ENCODE data around the gene SC5D.

Gene SC5D, protein sequence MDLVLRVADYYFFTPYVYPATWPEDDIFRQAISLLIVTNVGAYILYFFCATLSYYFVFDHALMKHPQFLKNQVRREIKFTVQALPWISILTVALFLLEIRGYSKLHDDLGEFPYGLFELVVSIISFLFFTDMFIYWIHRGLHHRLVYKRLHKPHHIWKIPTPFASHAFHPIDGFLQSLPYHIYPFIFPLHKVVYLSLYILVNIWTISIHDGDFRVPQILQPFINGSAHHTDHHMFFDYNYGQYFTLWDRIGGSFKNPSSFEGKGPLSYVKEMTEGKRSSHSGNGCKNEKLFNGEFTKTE

DNA sequence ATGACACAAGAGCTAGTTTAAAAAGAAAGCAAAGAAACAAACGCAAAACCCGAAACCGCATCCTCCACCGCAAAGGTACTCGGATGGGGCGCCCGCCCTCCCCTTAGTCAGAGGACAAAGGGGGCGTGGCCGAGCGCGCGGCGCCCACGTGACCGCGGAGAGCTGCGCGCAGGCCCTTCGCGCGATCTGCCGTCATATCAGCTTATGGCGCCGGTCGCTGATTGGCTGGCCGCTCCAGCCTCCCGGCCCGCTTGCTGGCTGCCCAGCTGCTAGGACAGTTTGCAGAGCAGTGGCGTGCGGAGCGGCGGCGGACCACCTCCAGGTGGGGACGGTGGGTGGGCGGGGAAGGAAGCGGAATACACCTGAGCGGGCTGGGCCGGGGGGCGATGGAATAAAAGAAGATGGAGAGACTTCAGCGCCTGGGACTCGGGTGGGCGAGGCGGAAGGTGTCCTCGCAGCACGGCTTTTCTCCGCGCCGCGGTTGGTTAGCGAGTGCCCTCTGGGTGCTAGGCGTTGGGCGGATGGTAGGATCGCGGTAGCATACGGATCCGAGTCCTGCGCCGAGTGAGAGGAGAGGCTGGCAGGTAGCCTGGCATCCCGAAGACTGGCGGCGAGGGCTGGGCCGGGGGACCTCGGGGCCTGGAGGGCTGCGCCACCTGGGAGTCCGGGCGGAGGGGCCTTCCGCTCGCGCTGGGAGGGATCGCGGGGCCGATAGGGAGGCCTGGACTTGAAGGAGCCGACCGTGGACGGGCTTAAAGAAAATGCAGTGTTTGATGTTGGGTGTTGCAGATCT lies at the start of gene SC5D:
SC5D (plus strand) TSS at position 277 of the 793 bp plus-strand sequence. CDS start 10,605 bp downstream, outside the sequence.
- peak; percentile 78 for DNase-seq (ENCODE audit: low read depth, low spot score)
- H3K27ac ChIP-seq, result peak within 1 kb of the TSS; percentile 67

- no peak overlapping the region for H3K27ac ChIP-seq
- DNase-seq (ENCODE audit: low read depth, low spot score), result no peak
Observed at GRCh38 chr11:121244884-121245283, 47.7 kb upstream of the SC5D start.

DNA sequence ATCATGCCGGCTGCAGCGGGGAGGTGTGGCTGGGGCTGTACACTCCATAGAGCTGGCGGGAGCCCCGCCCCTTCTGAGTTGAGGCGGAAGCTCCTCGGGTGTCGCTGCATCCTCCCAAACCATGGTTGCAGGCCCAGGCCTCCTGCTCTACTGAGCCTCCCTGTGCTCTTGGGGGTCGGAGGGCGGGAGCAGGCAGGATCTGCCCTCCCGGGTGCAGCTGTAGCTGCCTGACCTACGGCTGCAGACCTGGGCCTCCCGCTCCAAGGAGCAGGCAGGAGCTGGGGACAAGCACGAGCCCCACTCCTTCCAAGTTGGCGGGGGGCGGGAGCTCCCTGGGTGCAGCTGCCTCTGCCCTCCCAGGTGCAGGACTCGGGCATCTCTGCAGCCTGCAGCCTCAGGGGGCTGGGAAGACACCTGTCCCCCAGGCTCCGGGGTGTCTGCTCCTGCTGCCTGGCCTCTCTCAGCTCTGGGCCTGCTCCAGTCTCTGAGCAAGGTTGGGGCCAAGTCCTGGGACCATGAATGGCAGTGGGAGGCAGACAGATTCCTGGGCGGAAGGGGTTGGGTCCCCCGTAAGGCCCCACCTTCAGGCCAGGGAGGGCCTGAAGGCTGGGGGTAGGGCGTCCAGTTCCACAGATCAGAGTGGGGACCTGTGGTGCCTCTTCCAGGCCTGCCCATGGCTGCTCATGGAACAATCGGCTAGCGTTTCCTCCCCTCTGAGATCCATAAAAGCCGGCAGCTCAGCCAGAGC lies 46.4 kb upstream of the SC5D start:
- DNase-seq (ENCODE audit: low read depth, low spot score), result no peak

DNA sequence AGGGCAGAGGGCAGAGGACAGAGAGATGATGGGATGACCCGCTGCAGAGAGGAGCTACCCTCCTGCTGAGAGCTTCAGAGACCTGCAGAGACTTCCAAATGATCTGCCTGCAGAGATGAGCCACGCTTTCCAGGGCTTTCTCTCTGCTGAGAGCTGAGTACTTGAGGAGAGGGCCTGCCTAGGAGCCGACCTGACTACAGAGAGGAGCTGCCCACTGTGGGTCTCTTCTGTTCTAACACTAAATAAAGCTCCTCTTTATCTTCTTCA lies 45.9 kb upstream of the SC5D start:
- H3K27ac ChIP-seq, result no peak overlapping the region
- DNase-seq (ENCODE audit: low read depth, low spot score), result no peak

More for the DNA sequence above, 46.4 kb upstream of the SC5D start:
- no peak overlapping the region for H3K27ac ChIP-seq

GRCh38 chr11:121248496-121248895 lies 44.1 kb upstream of the SC5D start:
- DNase-seq (ENCODE audit: low read depth, low spot score), result peak; percentile 52
- peak overlapping the region; percentile 56 for H3K27ac ChIP-seq

- peak overlapping the region; percentile 56 for H3K27ac ChIP-seq
- peak; percentile 40 for DNase-seq (ENCODE audit: low read depth, low spot score)
Observed at GRCh38 chr11:121249039-121249663, 43.4 kb upstream of the SC5D start.

GRCh38 chr11:121250843-121251242 lies 41.7 kb upstream of the SC5D start:
- no peak for DNase-seq (ENCODE audit: low read depth, low spot score)
- H3K27ac ChIP-seq, result no peak overlapping the region

GRCh38 chr11:121253951-121254350 lies 38.6 kb upstream of the SC5D start:
- H3K27ac ChIP-seq, result peak overlapping the region; percentile 42
- peak; percentile 86 for DNase-seq (ENCODE audit: low read depth, low spot score)

DNA sequence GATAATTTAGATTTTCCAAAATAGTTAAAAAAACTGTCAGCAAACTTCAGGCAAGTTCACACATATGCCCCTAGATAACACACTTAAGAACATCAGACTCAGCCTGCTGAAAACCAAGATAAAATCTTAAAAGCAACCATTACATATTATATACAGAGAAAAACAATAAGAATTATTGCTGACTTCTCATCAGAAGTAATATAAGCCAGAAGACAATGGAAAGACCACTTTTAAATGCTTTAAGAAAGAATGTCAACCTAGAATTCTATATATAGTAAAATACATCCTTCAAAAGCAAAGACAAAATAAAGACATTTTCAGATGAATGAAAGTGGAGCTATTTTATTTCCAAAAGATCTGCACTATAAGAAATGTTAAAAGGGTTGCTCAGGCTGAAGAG lies 37.8 kb upstream of the SC5D start:
- H3K27ac ChIP-seq, result no peak overlapping the region
- DNase-seq (ENCODE audit: low read depth, low spot score), result no peak

DNA sequence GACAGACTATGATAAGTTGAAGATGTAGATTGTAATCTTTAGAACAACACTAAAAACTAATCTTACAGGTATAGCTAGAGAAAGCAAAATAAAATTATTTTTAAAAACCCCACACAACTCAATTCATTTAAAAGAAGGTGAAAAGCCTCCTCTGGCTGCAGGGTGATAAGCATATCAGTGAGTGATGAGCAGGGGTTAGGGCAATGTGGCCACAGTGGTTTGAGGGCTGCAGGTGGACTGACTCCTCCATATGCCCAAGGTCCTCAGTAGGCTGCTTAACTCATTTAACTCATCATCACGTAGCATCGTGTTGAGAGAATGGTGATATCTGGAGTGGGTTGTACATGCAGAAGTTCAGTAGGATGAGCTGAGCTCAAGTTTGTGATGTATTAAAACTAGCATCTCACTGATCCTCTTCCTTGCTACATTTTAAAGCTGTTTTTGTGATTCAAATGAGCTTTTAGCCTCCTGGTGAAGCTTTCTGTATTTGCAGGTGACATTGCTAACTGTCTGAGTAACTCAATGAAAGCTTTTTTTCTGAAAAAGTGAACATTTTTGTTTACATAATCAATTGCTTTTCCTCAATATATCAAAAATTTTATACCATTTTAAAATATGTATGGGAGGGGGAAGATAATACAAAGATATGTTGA lies 37.0 kb upstream of the SC5D start:
- no peak for DNase-seq (ENCODE audit: low read depth, low spot score)
- no peak overlapping the region for H3K27ac ChIP-seq

DNA sequence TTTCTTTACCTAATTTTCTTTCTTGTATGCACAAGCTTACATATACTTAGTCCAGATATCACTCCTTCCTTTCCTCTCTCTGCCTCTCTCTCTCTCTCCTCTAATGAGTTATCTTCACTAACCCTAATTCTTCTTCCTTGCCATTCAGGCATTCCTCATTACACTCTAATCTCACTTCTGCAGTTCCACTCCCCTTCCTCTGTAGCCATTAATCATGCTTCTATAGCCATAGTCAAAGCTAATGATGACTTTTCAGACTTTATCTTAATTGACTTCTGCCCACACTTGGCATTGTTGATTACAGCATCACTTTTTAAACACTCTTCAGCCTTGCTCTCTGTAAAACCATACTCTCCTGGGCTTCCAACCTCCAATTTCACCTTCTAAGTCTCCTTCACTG lies 35.3 kb upstream of the SC5D start:
- H3K27ac ChIP-seq, result peak overlapping the region; percentile 60
- no peak for DNase-seq (ENCODE audit: low read depth, low spot score)

- H3K27ac ChIP-seq, result peak overlapping the region; percentile 60
- DNase-seq (ENCODE audit: low read depth, low spot score), result peak; percentile 83
Observed at GRCh38 chr11:121257976-121258375, 34.6 kb upstream of the SC5D start.

- H3K27ac ChIP-seq, result no peak overlapping the region
- DNase-seq (ENCODE audit: low read depth, low spot score), result no peak
Observed at GRCh38 chr11:121265586-121265985, 27.0 kb upstream of the SC5D start.

DNA sequence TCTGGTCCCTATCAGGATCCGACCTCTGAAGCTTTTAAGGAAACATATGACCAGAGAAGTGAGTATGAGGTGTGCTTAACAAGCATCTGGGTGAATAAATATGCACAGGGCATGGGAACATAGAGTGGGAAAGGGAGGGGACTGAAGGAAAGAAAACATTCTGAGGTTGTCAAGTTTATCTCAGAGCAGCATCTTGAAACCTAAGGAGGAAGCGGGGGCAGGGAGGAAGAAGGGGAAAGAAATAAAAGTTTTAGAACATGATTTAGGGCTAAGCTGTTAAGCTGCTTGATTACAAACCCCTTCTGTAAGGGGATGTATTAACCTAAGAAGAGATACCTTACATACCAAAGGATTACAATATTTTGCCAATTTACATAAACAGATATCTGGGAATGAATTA lies 24.0 kb upstream of the SC5D start:
- no peak for DNase-seq (ENCODE audit: low read depth, low spot score)
- no peak overlapping the region for H3K27ac ChIP-seq

- DNase-seq (ENCODE audit: low read depth, low spot score), result no peak
- no peak overlapping the region for H3K27ac ChIP-seq
Observed at GRCh38 chr11:121270001-121270678, 22.4 kb upstream of the SC5D start.

DNA sequence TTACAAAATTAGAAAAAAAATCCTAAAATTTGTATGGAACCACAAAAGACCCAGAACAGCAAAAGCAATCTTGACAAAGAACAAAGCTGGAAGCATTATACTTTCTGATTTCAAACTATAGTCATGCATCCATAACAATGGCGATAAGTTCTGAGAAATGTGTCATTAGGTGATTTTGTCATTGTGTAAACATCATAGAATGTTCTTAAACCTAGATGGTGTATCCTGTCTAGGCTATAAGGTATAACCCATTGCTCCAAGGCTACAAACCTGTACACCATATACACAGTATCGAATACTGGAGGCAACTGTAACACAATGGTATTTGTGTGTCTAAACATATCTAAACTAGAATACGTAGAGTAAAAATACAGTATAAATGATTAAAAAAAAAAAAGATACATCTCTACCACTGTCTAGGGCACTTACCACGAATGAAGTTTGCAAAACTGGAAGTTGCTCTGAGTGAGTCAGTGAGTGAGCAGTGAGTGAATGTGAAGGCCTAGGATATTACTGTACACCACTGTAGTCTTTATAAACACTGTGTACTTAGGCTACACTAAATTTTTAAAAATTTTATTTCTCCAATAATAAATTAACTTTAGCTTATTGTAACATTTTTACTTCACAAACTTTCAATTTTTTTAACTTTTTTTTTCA lies 18.1 kb upstream of the SC5D start:
- DNase-seq (ENCODE audit: low read depth, low spot score), result no peak

DNA sequence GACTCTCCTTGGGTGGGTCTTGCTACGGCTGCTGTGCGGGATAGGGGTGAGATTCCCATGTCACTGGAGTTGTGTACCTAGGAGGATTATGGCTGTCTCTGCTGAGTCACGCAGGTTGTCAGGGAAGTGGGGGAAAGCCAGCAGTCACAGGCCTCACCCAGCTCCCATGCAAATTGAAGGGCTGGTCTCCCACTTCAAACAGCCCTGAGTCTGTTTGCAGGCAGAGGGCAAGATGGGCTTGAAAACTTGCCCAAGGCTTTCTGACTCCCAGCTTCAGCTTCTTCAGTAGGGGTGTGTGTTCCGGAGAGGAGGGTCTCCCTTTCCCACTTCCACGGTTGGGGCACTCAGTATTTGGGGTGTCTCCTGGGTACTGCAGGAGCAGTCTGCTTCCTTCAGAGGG lies 10.9 kb upstream of the SC5D start:
- no peak for DNase-seq (ENCODE audit: low read depth, low spot score)
- H3K27ac ChIP-seq, result no peak overlapping the region

More for the DNA sequence above, 18.1 kb upstream of the SC5D start:
- H3K27ac ChIP-seq, result peak overlapping the region; percentile 64

DNA sequence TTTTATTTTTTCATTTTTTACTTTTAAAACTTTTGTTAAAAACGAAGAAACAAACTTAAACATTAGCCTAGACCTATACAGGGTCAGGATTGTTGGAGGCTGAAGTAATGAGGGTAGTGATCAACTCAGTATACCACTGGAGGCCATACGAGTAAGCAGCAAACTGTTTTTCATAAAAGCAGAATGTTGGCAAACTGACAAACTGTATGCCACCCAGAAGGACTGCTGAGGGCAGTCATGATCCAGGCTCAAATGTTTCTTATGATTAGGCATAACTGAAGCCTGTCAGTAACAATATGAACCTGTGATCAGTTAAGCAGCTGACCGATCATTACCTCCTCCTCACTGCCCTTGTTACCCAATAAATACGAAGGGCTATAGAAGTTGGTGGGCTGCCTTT lies 10.2 kb upstream of the SC5D start:
- no peak for DNase-seq (ENCODE audit: low read depth, low spot score)
- H3K27ac ChIP-seq, result no peak overlapping the region

- DNase-seq (ENCODE audit: low read depth, low spot score), result no peak
- no peak overlapping the region for H3K27ac ChIP-seq
Observed at GRCh38 chr11:121282886-121283502, 9.6 kb upstream of the SC5D start.
